Measurements from ENCODE around the gene FPR2.

- TF ChIP-seq CTCF (IDR thresholded peaks at IDR 0.05) (no peak), POLR2AphosphoS5 (IDR thresholded peaks at IDR 0.05) (peak; percentile 12)
These were observed 34.0 kb downstream of the FPR2 start, which contains the start of gene FPR3 for GRCh38 chr19:51794885-51795490.
